ENCODE data around the gene C12orf43.

Gene C12orf43

DNA sequence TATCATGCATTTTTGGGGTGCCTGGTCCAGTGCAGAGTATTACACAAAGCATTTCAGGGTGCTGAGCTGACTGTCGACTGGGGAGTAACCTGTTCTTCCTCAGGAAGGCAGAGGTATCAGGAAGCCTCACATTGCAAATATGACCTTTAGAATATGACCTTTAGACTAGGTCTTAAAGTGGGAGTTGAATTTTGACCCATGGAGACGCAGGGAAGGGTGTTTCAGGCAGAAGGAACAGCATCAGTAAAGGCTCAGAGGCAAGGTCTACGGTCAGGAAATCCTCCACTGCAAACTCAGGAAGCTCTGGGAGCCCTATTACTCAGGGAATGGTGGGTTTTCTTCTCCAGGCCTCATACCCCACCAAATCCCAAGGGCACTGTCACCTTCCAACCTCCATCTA is 26.6 kb downstream of the C12orf43 start:
- Histone ChIP-seq H3K36me3 (ENCODE audit: insufficient read depth, low read length) (no peaks in the 10 kb centered on the region), H3K27ac (ENCODE audit: low read length) (no peak overlapping the region), H3K27me3 (ENCODE audit: insufficient read depth, low read length, poor library complexity) (peaks cover 3% of the 10 kb centered on the region), H3K9me3 (ENCODE audit: insufficient read depth, low read length, severe bottlenecking) (no peaks in the 10 kb centered on the region), H3K79me2 (ENCODE audit: insufficient read depth, low read length) (no peaks in the 10 kb centered on the region), H3K4me3 (ENCODE audit: low read depth in 1 of 2, low read length in 2 of 2) (no peak overlapping the region), H3K4me1 (ENCODE audit: insufficient read depth, low read length) (no peaks in the 10 kb centered on the region), H3K9ac (ENCODE audit: low read depth, low read length) (no peak overlapping the region), H4K20me1 (ENCODE audit: insufficient read depth, low read length) (no peaks in the 10 kb centered on the region), H2AFZ (ENCODE audit: low read depth, low read length) (no peak overlapping the region), H3K4me2 (ENCODE audit: insufficient read depth, low read length) (no peak overlapping the region)
- no peak for TF ChIP-seq EZH2 (IDR thresholded peaks at IDR 0.05; ENCODE audit: borderline replicate concordance, low read depth, low read length, severe bottlenecking)
- TF ChIP-seq, protein P1, sequence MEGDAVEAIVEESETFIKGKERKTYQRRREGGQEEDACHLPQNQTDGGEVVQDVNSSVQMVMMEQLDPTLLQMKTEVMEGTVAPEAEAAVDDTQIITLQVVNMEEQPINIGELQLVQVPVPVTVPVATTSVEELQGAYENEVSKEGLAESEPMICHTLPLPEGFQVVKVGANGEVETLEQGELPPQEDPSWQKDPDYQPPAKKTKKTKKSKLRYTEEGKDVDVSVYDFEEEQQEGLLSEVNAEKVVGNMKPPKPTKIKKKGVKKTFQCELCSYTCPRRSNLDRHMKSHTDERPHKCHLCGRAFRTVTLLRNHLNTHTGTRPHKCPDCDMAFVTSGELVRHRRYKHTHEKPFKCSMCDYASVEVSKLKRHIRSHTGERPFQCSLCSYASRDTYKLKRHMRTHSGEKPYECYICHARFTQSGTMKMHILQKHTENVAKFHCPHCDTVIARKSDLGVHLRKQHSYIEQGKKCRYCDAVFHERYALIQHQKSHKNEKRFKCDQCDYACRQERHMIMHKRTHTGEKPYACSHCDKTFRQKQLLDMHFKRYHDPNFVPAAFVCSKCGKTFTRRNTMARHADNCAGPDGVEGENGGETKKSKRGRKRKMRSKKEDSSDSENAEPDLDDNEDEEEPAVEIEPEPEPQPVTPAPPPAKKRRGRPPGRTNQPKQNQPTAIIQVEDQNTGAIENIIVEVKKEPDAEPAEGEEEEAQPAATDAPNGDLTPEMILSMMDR (IDR thresholded peaks at IDR 0.05; ENCODE audit: borderline replicate concordance, extremely low read depth, low read length, poor library complexity, severe bottlenecking), result no peak
- ATAC-seq (ENCODE audit: insufficient read depth, low read depth) (no peak), DNase-seq (no peak)

DNA sequence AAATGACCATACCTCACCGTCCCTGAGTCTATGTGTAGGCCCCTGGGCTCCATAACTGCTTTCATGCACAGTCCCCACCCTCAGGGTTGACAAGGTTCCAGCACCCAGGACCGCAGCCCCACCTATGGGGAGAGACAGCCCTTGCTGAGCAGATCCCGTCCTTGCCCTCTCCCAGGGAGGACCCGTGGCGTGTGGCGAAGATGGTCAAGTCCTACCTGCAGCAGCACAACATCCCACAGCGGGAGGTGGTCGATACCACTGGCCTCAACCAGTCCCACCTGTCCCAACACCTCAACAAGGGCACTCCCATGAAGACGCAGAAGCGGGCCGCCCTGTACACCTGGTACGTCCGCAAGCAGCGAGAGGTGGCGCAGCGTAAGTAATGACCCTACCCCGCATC is 27.6 kb downstream of the C12orf43 start:
- DNase-seq (no peak), ATAC-seq (ENCODE audit: insufficient read depth, low read depth) (no peak)
- H3K9me3 ChIP-seq (ENCODE audit: insufficient read depth, low read length, severe bottlenecking), result no peaks in the 10 kb centered on the region
- H3K27me3 ChIP-seq (ENCODE audit: insufficient read depth, low read length, poor library complexity), result peaks cover 3% of the 10 kb centered on the region
- no peaks in the 10 kb centered on the region for H4K20me1 ChIP-seq (ENCODE audit: insufficient read depth, low read length)
- H3K36me3 ChIP-seq (ENCODE audit: insufficient read depth, low read length), result no peaks in the 10 kb centered on the region
- H3K9ac ChIP-seq (ENCODE audit: low read depth, low read length), result no peak overlapping the region
- no peak overlapping the region for H2AFZ ChIP-seq (ENCODE audit: low read depth, low read length)
- no peak for TF ChIP-seq EZH2 (IDR thresholded peaks at IDR 0.05; ENCODE audit: borderline replicate concordance, low read depth, low read length, severe bottlenecking)
- TF ChIP-seq, protein P1 (IDR thresholded peaks at IDR 0.05; ENCODE audit: borderline replicate concordance, extremely low read depth, low read length, poor library complexity, severe bottlenecking), result no peak
- no peaks in the 10 kb centered on the region for H3K79me2 ChIP-seq (ENCODE audit: insufficient read depth, low read length)
- H3K4me2 ChIP-seq (ENCODE audit: insufficient read depth, low read length), result no peak overlapping the region
- H3K4me1 ChIP-seq (ENCODE audit: insufficient read depth, low read length), result no peaks in the 10 kb centered on the region
- no peak overlapping the region for H3K27ac ChIP-seq (ENCODE audit: low read length)
- H3K4me3 ChIP-seq (ENCODE audit: low read depth in 1 of 2, low read length in 2 of 2), result no peak overlapping the region

GRCh38 chr12:120988234-120988633 is 28.1 kb downstream of the C12orf43 start:
- peaks cover 3% of the 10 kb centered on the region for H3K27me3 ChIP-seq (ENCODE audit: insufficient read depth, low read length, poor library complexity)
- TF ChIP-seq, protein P1 (IDR thresholded peaks at IDR 0.05; ENCODE audit: borderline replicate concordance, extremely low read depth, low read length, poor library complexity, severe bottlenecking), result no peak
- no peak for TF ChIP-seq EZH2 (IDR thresholded peaks at IDR 0.05; ENCODE audit: borderline replicate concordance, low read depth, low read length, severe bottlenecking)
- H3K9me3 ChIP-seq (ENCODE audit: insufficient read depth, low read length, severe bottlenecking), result no peaks in the 10 kb centered on the region
- H3K4me2 ChIP-seq (ENCODE audit: insufficient read depth, low read length), result no peak overlapping the region
- H3K4me3 ChIP-seq (ENCODE audit: low read depth in 1 of 2, low read length in 2 of 2), result no peak overlapping the region
- H3K27ac ChIP-seq (ENCODE audit: low read length), result no peak overlapping the region
- ATAC-seq (ENCODE audit: insufficient read depth, low read depth) (no peak), DNase-seq (no peak)
- H3K36me3 ChIP-seq (ENCODE audit: insufficient read depth, low read length), result no peaks in the 10 kb centered on the region
- no peaks in the 10 kb centered on the region for H4K20me1 ChIP-seq (ENCODE audit: insufficient read depth, low read length)
- no peaks in the 10 kb centered on the region for H3K79me2 ChIP-seq (ENCODE audit: insufficient read depth, low read length)
- H2AFZ ChIP-seq (ENCODE audit: low read depth, low read length), result no peak overlapping the region
- H3K9ac ChIP-seq (ENCODE audit: low read depth, low read length), result no peak overlapping the region
- H3K4me1 ChIP-seq (ENCODE audit: insufficient read depth, low read length), result no peaks in the 10 kb centered on the region

- no peaks in the 10 kb centered on the region for H3K9me3 ChIP-seq (ENCODE audit: insufficient read depth, low read length, severe bottlenecking)
- H3K4me1 ChIP-seq (ENCODE audit: insufficient read depth, low read length), result no peaks in the 10 kb centered on the region
- H3K27me3 ChIP-seq (ENCODE audit: insufficient read depth, low read length, poor library complexity), result no peaks in the 10 kb centered on the region
- no peaks in the 10 kb centered on the region for H3K36me3 ChIP-seq (ENCODE audit: insufficient read depth, low read length)
- no peak overlapping the region for H3K9ac ChIP-seq (ENCODE audit: low read depth, low read length)
- H3K79me2 ChIP-seq (ENCODE audit: insufficient read depth, low read length), result no peaks in the 10 kb centered on the region
- H2AFZ ChIP-seq (ENCODE audit: low read depth, low read length), result no peak overlapping the region
- ATAC-seq (ENCODE audit: insufficient read depth, low read depth) (no peak), DNase-seq (no peak)
- H4K20me1 ChIP-seq (ENCODE audit: insufficient read depth, low read length), result no peaks in the 10 kb centered on the region
- no peak overlapping the region for H3K27ac ChIP-seq (ENCODE audit: low read length)
- no peak overlapping the region for H3K4me3 ChIP-seq (ENCODE audit: low read depth in 1 of 2, low read length in 2 of 2)
- TF ChIP-seq, protein P1 (IDR thresholded peaks at IDR 0.05; ENCODE audit: borderline replicate concordance, extremely low read depth, low read length, poor library complexity, severe bottlenecking), result no peak
- TF ChIP-seq EZH2 (IDR thresholded peaks at IDR 0.05; ENCODE audit: borderline replicate concordance, low read depth, low read length, severe bottlenecking), result no peak
- no peak overlapping the region for H3K4me2 ChIP-seq (ENCODE audit: insufficient read depth, low read length)
These were observed 31.9 kb downstream of the C12orf43 start for GRCh38 chr12:120984351-120984898.
